NCI-H2196 treated with DMSO at 0.1 percent for 48 hours (cell line): ENCODE measurements around the gene CAPZA1.
"Not testable (repeated sequence)": the region's sequence is repeated elsewhere in the genome, so short reads cannot be mapped to it uniquely, and the experiment has no call there.

Source experiments
- DNase-seq: peaks from one replicate; lab custom pipeline; 2025; ENCODE audit not compliant: unreplicated experiment; lab: John Stamatoyannopoulos, UW

CAPZA1 gene

DNA sequence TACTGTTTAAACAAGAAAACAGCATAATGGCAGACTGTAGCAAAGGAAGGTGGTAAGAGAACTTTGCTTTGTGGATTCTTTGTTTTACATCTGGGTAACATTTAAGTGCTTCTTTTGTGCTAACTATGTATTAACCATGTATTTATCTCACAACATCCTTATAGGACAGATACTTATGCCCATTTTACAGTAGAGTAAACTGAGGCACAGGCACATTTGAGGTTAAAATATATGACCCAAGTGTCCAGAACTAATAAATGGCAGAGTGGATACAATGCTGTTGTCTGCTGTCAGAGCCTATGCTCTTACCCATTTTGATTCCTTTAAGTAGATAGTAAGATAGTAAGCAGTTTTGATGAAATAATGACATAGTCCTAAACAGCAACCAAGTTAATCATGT, 7.3 kb downstream of the CAPZA1 start:
- no peak for DNase-seq

DNA sequence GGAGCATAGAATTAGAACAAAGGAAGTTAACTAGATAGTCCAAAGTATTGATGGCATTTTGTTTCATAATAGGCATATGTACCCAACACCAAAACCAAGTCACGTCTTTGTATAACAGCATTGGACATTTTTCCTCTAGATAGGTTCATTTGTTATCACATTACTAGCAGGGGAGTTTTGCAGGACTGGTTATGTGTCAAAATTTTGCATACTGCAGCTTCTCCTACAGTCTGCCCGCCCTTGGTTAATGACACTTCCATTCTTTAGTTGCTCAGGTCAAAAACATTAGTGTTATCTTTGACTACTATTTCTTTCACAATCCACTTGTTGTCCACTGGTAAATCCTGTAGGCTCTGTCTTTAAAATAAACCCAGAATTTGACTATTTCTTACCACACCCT, 8.9 kb downstream of the CAPZA1 start:
- no peak for DNase-seq

DNA sequence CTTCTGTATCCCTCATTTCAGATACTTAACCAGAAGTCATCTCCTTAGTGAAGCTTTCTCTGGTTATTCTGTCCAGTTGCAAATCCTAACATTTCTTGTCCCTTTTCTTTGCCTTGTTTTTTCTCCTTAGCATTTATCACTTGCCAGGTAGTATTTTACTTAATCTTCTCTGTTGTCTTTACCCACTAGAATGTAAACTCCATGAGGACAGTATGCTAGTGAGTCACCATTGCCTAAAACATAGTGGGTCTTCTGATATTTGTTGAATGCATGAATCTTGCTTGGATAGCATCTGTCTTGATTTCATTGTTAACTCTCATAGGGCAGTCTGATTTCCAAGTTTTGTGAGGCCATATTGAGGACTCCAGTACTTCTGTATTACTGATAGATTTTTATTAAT, 9.6 kb downstream of the CAPZA1 start:
- no peak for DNase-seq

DNA sequence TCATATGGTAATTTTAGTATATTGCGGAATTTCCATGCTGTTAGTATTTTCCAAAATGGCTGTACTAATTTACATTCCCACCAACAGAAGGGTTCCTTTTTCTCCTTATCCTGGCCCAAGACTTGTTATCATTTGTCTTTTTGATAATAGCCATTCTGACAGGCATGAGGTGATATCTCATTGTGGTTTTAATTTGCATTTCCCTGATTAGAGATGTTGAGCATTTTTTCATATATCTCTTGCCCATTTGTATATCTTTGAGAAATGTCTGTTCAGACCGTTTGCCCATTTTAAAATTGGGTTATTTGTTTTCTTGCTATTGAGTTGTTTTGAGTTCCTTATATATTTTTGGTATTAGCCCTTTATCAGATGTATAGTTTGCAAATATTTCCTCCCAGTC, 14.0 kb downstream of the CAPZA1 start:
- DNase-seq: no peak

DNA sequence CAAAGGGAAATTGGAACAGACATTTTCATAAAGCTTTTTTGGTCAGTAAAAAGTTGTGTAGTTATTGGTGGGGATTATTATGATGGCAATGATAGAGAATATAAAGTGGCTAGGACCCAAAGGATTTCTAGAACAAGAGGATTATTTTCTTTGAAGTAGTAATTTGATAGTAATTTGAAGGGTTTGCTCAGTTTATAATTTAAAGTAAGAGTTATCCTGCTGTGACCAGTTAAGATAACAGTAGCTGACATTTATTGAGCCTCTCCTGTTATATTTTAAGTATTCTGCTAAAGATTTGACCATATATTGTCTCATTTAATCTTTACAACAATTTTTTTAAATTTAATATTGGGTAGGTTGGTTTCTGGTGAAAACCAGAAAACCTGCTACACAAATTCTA, 14.7 kb downstream of the CAPZA1 start:
- no peak for DNase-seq

DNA sequence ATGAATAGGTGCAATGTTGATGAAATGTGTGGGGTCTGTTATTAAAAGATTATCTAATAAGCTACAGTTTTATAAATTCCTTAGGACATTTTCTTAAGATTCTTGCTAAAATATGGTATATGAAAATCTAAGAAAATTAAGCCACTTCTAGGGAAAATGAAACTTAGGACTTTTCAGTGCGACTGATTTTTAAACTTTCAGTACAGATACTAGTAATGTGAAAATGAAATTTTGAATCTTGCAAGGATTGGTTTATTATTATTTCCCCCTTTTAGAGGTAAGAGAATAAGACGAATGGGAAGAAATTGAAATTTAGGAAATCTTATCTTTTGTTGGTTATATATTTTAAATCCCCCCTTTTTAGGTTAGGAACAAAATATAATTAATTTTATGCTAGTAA, 16.4 kb downstream of the CAPZA1 start:
- DNase-seq: no peak

DNA sequence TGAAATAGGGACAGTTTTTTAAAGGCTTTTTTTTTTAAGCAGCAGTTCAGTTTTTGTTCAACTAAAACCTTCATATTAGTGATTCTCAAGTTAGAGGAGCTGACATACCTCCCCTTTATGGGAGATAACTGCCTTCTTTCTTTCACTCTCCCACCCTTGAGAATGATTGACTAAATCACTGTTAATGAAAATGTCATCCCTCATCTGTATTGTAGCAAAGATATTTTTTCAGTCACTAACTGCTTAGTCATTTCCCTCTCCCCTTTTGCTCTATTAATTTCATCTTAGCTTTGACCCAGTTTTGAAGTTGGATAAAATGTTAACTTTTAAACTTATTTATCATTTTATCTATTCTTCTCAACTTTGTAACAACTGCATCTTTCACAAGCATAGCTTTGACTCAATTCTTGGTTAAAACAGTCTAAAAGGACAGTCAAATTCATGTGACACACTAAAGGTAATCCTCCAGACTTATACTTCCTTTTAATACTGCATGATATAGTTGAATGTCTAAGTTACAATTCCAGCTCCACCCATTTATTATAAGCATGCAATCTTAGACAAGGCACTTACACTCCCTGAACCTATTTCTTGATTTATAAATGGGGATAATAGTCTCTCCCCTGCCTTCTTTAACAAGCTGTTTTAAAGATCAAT, 17.1 kb downstream of the CAPZA1 start:
- no peak for DNase-seq

DNA sequence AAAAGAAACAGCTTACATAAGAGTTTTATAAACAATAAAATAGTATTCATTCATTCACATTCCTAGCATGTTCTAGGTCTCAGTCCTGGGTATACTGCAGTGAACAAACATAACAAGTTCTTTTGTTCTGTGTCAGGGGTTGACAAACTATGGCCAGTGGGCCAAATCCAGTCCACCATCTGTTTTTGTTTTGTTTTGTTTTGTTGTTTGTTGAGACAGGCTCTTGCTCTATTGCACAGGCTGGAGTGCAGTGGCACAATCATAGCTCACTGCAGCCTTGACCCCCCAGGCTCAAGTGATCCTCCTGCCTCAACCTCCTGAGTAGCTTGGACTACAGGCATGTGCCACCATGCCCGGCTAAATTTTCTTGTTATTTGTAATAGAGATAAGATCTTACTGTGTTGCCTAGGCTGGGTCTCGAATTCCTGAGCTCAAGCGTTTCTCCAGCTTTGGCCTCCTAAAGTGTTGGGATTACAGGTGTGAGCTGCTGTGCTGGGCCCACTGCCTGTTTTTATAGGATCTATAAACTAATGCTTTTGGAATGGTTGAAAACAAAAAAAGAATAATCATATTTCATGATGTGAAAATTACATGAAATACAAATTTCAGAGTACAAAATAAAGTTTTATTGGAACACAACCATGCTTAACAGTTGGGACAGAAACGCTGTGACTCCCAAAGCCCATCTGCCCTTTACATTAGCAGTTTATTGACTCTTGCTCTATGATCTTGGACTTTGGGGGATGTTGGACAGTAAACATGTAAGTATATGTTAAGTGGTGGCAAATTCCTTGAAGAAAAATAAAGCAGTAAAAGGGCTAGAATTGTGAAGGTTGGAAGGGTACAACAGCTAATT, 17.9 kb downstream of the CAPZA1 start:
- DNase-seq: no peak

DNA sequence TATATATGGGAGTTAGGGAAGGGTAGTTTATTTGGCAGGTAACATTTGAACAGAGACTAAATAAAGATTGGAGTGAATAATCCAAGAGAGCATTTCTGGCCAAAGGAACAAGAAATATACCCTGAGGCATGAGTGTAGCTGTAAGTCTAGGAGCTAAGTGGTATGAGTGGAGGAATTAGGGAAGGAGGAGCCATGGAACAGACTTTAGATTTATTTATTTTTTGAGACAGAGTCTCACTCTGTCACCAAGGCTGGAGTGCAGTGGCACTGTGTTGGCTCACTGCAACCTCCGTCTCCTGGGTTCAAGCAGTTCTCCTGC, 18.4 kb downstream of the CAPZA1 start:
- no peak for DNase-seq

DNA sequence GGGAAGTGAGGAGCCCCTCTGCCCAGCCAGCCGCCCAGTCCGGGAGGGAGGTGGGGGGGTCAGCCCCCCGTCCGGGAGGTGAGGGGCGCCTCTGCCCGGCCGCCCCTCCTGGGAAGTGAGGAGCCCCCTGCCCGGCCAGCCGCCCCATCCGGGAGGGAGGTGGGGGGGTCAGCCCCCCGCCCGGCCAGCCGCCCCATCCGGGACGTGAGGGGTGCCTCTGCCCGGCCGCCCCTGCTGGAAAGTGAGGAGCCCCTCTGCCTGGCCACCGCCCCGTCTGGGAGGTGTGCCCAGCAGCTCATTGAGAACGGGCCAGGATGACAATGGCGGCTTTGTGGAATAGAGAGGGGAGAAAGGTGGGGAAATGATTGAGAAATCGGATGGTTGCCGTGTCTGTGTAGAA, 20.8 kb downstream of the CAPZA1 start:
- not testable (repeated sequence) for DNase-seq

DNA sequence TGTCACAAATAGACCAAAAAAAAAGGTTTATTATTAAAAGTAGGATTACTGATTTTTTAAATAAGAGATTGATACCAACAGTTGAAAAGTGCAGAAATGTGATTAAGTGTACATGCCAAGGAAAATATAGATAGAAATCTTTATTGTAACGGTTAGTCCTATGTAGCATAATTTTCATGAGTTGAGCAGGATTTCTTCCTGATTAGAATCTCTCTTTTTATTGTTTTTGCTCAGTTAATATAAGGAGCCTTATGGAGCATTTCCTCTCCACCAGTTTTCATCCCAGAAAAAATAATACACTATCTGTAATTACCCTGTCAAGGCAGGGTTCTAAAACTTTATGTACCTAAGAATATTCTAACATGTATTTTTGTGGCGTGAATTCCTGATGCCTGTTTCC, 23.4 kb downstream of the CAPZA1 start:
- DNase-seq: no peak

DNA sequence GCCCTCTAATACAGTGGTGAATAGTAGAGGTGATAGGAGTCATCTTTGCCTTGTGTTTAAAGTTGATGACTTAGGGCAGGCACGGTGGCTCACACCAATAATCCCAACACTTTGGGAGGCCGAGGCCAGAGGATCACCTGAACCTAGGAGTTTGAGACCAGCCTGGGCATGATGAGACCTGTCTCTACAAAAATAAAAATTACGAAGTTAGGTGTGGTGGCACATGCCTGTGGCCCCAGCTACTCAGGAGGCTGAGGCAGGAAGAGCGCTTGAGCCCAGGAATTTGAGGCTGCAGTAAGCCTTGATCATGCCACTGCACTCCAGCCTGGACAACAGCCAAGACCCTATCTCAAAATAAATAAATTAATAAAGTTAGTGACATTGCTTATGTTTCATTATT, 26.6 kb downstream of the CAPZA1 start:
- no peak for DNase-seq

DNA sequence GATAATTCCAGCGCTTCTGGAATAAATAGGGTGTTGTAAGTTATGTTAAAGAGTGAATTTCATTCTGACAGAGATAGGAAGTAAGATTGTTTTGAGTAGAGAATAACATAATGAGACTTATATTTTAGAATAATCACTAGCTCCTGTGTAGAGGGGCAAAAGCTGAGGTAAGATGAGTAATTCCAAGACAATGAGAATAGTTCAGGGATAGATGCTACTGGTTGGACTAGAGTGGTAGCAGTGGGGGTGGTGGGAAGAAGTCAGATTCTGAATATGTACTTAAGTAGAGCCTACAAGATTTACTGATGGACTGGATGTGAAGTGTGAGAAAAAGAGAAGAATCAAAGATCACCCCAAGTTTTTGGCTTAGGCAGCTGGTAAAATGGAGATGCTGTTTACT, 31.6 kb downstream of the CAPZA1 start:
- no peak for DNase-seq

DNA sequence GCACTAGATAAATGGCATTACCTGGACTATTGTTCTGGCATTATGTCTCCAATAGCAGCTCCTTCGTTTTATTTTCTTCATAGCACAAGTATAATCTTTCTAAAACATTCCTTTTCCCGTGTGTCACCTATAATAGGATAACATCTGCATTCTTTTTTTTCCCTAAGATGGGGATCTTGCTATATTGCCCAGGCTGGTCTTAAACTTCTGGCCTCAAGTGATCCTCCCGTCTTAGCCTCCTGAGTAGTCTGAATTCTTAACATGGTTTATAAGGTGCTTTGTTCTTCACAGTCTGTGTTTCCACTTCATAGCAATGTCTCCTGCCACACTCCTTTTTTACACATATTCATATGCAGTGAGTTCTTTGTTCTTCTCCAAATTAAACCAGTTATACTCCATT, 46.2 kb downstream of the CAPZA1 start:
- DNase-seq: no peak

DNA sequence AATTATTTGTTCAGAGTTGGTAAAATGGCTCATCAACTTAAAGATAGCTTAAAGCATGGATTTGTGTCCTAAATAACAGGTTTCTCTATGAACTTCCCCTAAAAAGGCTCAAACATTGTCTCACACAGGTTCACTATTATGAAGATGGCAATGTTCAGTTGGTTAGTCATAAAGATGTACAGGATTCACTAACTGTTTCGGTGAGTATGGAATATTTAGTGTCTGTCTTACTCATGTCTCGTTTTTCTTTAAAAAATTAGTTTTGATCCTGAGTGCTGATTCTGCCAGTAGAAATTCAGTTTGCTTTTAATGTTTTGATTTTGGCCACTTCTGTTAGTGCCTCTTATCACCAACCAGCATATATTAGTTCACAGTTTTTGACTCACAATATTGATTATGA, 47.3 kb downstream of the CAPZA1 start:
- no peak for DNase-seq

DNA sequence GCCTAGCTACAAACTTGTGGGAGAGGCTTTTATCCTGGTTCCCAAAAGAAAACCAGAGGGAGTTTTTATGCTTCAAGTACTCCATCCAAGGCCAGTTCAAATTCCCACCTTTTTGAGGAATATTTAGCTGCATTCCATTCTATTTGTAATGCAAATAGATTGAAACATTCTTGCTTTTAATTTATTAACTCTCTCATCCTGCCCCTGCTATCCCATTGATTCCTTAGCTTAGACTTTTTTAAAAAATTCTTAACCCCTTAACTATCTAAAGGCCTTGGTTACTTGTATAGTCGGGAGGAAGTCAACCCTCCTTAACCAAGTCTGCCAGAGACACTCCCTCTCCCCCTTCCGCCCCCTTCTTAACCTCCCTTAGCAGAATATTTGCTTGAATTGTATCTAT, 52.4 kb downstream of the CAPZA1 start:
- DNase-seq: no peak

DNA sequence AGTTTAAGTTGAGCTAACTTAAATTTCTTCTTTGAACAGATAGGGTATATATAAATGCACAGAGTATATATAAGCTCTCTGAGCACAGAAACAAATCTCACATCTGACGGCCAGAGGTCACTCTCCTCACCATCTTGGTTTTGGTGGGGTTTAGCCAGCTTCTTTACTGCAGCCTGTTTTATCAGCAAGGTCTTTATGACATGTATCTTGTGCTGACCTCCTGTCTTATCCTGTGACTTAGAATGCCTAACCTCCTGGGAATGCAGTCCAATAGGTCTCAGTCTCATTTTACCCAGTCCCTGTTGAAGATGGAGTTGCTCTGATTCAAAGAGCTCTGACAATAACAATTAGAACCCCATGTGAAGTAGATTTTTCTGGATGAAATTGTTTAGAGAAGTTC, 53.2 kb downstream of the CAPZA1 start:
- DNase-seq: no peak

DNA sequence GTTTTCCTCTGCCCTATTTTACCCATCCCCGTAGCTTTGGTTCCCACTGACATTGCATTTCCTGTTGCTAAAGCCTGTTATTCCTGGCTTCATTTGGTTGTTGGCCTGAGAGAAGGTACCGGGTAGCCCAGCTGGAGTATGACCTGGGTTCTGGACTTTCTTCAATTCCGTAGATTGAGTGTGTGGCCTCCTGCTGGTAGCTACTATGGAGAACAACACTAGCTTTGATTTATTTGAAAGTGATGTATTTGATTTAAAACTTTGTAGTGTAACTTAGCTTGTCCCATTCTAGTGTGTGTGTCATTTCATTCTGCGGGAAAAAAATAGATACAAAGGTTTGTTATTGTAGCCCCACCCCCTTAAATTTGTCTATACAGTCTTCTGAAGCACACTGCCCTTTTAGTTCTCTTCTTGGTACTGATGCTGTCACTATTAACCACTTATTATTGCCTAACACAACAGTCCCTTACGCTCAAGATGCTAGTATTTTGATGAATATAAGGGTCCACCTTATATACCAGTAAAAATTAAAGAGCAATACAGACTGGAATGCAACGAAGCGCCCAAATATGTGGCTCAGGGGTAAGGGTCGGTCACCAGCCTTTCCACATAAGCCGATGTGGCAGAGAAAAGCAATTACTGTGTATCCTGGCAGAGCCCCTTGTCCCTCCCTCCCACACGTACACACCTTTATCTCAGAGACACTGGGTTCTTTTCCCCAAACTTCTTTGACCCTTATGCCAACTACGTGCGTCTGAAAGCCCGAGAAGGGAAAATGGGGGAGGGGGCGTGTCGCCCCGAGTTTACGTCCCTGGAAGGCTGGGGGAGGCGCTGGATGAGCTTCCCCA, 54.2 kb downstream of the CAPZA1 start:
- DNase-seq: no peak

DNA sequence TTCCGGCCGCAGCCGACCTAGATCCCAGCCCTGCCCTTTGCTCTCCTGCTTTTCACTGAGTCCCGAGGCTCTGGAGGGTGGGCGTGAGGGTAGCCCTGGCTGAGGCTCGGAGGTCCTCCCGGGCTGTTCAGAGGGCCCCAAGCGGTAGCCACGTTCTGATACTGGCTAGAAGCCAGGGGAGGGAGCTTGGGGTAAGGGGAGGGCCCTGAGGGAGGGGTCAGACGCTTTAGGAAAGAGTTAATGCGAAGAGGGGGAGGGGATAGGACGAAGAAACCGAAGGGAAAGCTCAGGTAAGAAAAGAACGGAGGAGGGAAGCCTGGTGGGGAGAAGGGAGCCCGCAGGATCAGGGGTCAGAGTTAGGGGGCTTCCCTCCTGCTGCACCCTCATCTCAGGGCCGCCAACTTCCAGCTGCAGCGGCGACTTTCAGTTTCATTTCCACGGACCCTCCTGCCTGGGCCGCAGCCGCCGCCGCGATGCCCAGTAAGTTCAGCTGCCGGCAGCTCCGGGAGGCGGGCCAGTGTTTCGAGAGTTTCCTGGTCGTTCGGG, 54.9 kb downstream of the CAPZA1 start, which contains the start of gene MOV10:
Gene MOV10, plus strand, starts transcription at position 220 of the 546 bp plus-strand sequence. Its CDS starts 254 bp downstream, at position 474.
- peak; percentile 58 for DNase-seq

DNA sequence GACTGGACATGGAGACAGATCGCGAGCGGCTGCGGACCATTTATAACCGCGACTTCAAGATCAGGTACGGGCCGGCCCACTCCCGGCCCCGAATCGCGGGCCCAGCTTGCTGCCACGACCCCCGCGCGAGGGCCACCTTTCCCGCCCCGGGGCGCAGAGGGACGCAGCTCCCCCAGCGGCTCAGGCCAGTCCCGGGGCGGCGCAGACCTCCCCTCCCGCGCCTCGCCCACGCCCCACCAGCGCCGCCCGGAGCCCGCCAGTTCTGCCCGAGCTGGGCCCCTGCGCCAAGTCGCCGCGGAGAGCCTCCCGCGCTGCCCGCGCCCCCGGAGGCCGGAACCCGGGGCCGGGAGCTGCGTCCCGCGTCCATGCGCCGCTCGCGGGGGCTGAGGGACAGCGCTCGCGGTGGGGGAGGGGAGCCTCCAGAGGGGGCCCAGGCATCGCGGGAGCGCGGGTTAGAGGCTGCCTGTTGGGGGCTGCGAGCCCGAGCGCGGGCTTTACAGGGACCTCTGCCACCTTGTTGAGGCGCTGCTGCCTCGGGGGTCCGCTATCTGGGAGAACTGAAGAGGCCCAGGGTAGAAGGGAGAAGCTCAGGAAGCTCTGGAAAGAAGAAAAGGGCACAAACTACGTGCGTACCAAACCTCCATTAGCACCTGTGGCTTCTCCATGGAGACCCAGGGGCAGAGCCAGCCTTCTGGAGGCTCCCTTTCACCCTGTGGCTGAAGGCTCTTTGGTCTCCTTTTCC, 55.5 kb downstream of the CAPZA1 start:
- DNase-seq: no peak
